Measurements from ENCODE around the gene ENTHD1.

The ENTHD1 gene

GRCh38 chr22:39797528-39798147 is 95.9 kb downstream of the ENTHD1 start:
- no peak for TF ChIP-seq CTCF (conservative IDR thresholded peaks at IDR 0.05; ENCODE audit: low read depth, low read length)
- no peak overlapping the region for H3K4me3 ChIP-seq (ENCODE audit: low read length)
- DNase-seq (ENCODE audit: low read depth): no peak

- no peak for TF ChIP-seq CTCF (conservative IDR thresholded peaks at IDR 0.05; ENCODE audit: low read depth, low read length)
- no peak for DNase-seq (ENCODE audit: low read depth)
- no peak overlapping the region for H3K4me3 ChIP-seq (ENCODE audit: low read length)
Observed at GRCh38 chr22:39789788-39790187, 103.8 kb downstream of the ENTHD1 start.

- H3K4me3 ChIP-seq (ENCODE audit: low read length): no peak overlapping the region
- TF ChIP-seq CTCF (conservative IDR thresholded peaks at IDR 0.05; ENCODE audit: low read depth, low read length): no peak
- no peak for DNase-seq (ENCODE audit: low read depth)
Observed at GRCh38 chr22:39785232-39785631, 108.3 kb downstream of the ENTHD1 start.

- no peak for DNase-seq (ENCODE audit: low read depth)
- no peak overlapping the region for H3K4me3 ChIP-seq (ENCODE audit: low read length)
- no peak for TF ChIP-seq CTCF (conservative IDR thresholded peaks at IDR 0.05; ENCODE audit: low read depth, low read length)
Observed at GRCh38 chr22:39777716-39778454, 115.7 kb downstream of the ENTHD1 start.

GRCh38 chr22:39776295-39777009 is 117.1 kb downstream of the ENTHD1 start:
- no peak overlapping the region for H3K4me3 ChIP-seq (ENCODE audit: low read length)
- TF ChIP-seq CTCF (conservative IDR thresholded peaks at IDR 0.05; ENCODE audit: low read depth, low read length): no peak
- no peak for DNase-seq (ENCODE audit: low read depth)

- no peak for TF ChIP-seq CTCF (conservative IDR thresholded peaks at IDR 0.05; ENCODE audit: low read depth, low read length)
- H3K4me3 ChIP-seq (ENCODE audit: low read length): no peak overlapping the region
- no peak for DNase-seq (ENCODE audit: low read depth)
Observed at GRCh38 chr22:39773976-39774539, 119.5 kb downstream of the ENTHD1 start.

Measured in retinal pigment epithelial cell (primary cell).